Gastroesophageal sphincter (tissue), 3 donors: Measurements from ENCODE around the gene KLRK1.

Experiments
- EP300 ChIP-seq: sonication (generic); formaldehyde crosslinking; IDR thresholded peaks from one replicate; pipeline ENCODE4 v1.6.1; 2017; ENCODE audit warnings: antibody characterized with exemption, mild to moderate bottlenecking
- POLR2A ChIP-seq, 2 donors: fragments of 450-650 bp; IDR thresholded peaks; one replicate each; pipeline ENCODE4 v1.6.1; 2017; ENCODE audit warnings: antibody characterized with exemption in 2 of 2, mild to moderate bottlenecking in 2 of 2, moderate library complexity in 1 of 2
- TF ChIP-seq, protein P1 (sequence below), 4 experiments: fragments of 200-600 bp in 2 of 4; fragments of 450-650 bp in 2 of 4; sonication (generic) in 1 of 4; IDR thresholded peaks; one replicate each; pipeline ENCODE4 v1.5.1; 2017 to 2019; ENCODE audit warnings: antibody characterized with exemption in 4 of 4, mild to moderate bottlenecking in 2 of 4, moderate library complexity in 2 of 4

DNA sequence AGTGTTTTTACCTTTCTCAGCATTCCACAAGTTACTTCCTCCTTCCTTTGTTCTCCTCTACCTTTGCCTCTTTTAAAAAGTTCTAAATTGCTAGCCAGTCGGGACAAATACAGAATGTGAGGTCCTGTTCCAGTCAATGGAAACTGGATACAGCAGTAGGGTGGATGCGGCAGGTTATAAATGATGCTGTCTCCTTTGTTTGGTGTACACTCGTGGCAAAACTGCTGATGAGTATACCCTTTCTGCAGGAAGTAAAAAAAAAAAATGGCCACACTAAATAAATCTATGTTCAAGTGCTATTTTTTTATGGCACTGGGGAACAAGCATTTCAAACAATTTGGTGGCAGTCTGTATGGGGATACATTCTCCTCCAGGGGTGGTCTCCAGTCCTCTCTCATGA, 27.5 kb downstream of the KLRK1 start:
- TF ChIP-seq POLR2A (IDR thresholded peaks at IDR 0.05) (no peak), EP300 (no peak)
- TF ChIP-seq, protein P1, sequence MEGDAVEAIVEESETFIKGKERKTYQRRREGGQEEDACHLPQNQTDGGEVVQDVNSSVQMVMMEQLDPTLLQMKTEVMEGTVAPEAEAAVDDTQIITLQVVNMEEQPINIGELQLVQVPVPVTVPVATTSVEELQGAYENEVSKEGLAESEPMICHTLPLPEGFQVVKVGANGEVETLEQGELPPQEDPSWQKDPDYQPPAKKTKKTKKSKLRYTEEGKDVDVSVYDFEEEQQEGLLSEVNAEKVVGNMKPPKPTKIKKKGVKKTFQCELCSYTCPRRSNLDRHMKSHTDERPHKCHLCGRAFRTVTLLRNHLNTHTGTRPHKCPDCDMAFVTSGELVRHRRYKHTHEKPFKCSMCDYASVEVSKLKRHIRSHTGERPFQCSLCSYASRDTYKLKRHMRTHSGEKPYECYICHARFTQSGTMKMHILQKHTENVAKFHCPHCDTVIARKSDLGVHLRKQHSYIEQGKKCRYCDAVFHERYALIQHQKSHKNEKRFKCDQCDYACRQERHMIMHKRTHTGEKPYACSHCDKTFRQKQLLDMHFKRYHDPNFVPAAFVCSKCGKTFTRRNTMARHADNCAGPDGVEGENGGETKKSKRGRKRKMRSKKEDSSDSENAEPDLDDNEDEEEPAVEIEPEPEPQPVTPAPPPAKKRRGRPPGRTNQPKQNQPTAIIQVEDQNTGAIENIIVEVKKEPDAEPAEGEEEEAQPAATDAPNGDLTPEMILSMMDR (IDR thresholded peaks at IDR 0.05): no peak
